PC-9 (cell line): Measurements from ENCODE around the gene OGN. TPM values are rescaled to one million over a fixed set of nuclear protein-coding genes. Genes with fewer than 3 reads are reported as not detected.
A peak's percentile ranks its signal among the peaks of the same experiment; 100 is the strongest.

Experiments used
- BruUV-seq: library from RNA; stranded (reverse); fragments of 400-500 nt; replicated peaks from 2 replicates; lab custom pipeline; 2021; lab: Mats Ljungman, UMichigan
- CTCF ChIA-PET: fragments of 300-600 bp; sonication (Branson Sonifier 250); formaldehyde crosslinking; loops from one replicate; lab custom pipeline; 2022; ENCODE audit warnings: antibody characterized with exemption; lab: Charles Lee
- POLR2A ChIA-PET: fragments of 300-600 bp; sonication (Branson Sonifier 250); formaldehyde crosslinking; loops from one replicate; lab custom pipeline; 2022; ENCODE audit warnings: antibody characterized with exemption; ENCODE audit not compliant: unreplicated experiment; lab: Charles Lee
- DNase-seq, 2 experiments: peaks; one replicate each; pipeline versions ENCODE4 v3.0.0 to v3.0.0-alpha.2; 2015 to 2022; ENCODE audit warnings: mixed read lengths in 1 of 2
- H2AFZ ChIP-seq: fragments of 200-600 bp; sonication (generic); 2 replicates; pipeline ENCODE4 v1.8.1; 2017; ENCODE audit warnings: antibody characterized with exemption
- H3F3A ChIP-seq: fragments of 200-600 bp; sonication (generic); 2 replicates; pipeline ENCODE4 v1.8.1; 2017; ENCODE audit warnings: antibody characterized with exemption, mild to moderate bottlenecking, low read depth; ENCODE audit not compliant: insufficient read depth
- H3K27ac ChIP-seq: fragments of 200-600 bp; sonication (generic); 2 replicates; pipeline ENCODE4 v1.6.1; 2016; ENCODE audit warnings: mixed run types
- H3K27me3 ChIP-seq: fragments of 200-600 bp; sonication (generic); 2 replicates; pipeline ENCODE4 v1.6.1; 2016; ENCODE audit warnings: low read depth, mixed run types; ENCODE audit not compliant: insufficient read depth
- H3K36me3 ChIP-seq: fragments of 200-600 bp; sonication (generic); 2 replicates; pipeline ENCODE4 v1.6.1; 2016; ENCODE audit warnings: low read depth, mixed run types
- H3K4me1 ChIP-seq: fragments of 200-600 bp; sonication (generic); replicated peaks from 2 replicates; pipeline ENCODE4 v1.6.1; 2016; ENCODE audit warnings: mixed run types; ENCODE audit not compliant: insufficient read depth
- H3K4me2 ChIP-seq: fragments of 200-600 bp; sonication (generic); 2 replicates; pipeline ENCODE4 v1.6.1; 2017; ENCODE audit warnings: mixed run types
- H3K4me3 ChIP-seq: fragments of 200-600 bp; sonication (generic); 2 replicates; pipeline ENCODE4 v1.6.1; 2016; ENCODE audit warnings: mixed run types
- H3K79me2 ChIP-seq: fragments of 200-600 bp; sonication (generic); 2 replicates; pipeline ENCODE4 v1.6.1; 2017; ENCODE audit warnings: low read depth, mixed run types
- H3K9me2 ChIP-seq: fragments of 200-600 bp; sonication (generic); 2 replicates; pipeline ENCODE4 v1.8.1; 2017; ENCODE audit warnings: mild to moderate bottlenecking; ENCODE audit not compliant: insufficient read depth
- H3K9me3 ChIP-seq: fragments of 200-600 bp; sonication (generic); 2 replicates; pipeline ENCODE4 v1.8.1; 2016; ENCODE audit warnings: low read depth; ENCODE audit not compliant: insufficient read depth
- H4K20me1 ChIP-seq: fragments of 200-600 bp; sonication (generic); 2 replicates; pipeline ENCODE4 v1.8.1; 2017; ENCODE audit not compliant: insufficient read depth
- EZH2 ChIP-seq: fragments of 200-600 bp; sonication (generic); IDR thresholded peaks from 2 replicates; pipeline ENCODE4 v1.8.0; 2017; ENCODE audit warnings: antibody characterized with exemption, low read depth
- intact Hi-C: fragments of 100-400 bp; cut with micrococcal nuclease; formaldehyde crosslinking; loops from one replicate; pipeline ENCODE4 v1.10.0; 2022; ENCODE audit not compliant: unreplicated experiment
- total RNA-seq: library from RNA; stranded (reverse); gene quantifications from 2 replicates; pipeline ENCODE4 v1.2.3, GENCODE V29; 2021
- TF ChIP-seq, protein P1 (sequence below): fragments of 200-600 bp; sonication (generic); conservative IDR thresholded peaks from 2 replicates; pipeline ENCODE4 v1.6.1; 2017; ENCODE audit warnings: mixed run types, antibody characterized with exemption, mild to moderate bottlenecking, moderate library complexity

Gene OGN
- total RNA-seq, 1 experiment from 2014 or later = not detected

DNA sequence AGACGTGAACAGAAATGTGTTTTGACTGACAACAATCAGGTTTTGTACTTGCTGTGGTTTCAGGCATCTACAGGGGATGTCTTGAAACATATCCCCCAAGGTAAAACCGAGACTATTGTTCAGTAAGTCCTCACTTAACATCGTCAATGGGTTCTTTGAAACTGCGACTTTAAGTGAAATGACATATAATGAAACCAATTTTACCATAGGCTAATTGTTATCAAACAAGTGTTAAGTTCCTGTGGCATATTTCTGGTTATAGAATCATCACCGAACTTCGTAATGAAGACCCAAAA is 36.3 kb upstream of the OGN start:
- no peaks in the 10 kb centered on the region for H3F3A ChIP-seq
- no peaks in the 10 kb centered on the region for H3K4me1 ChIP-seq
- H3K27ac ChIP-seq = no peak overlapping the region
- no peaks in the 10 kb centered on the region for H3K79me2 ChIP-seq
- H3K9me2 ChIP-seq = no peaks in the 10 kb centered on the region
- ChIA-PET CTCF (no interaction called here), POLR2A (no interaction called here)
- no peaks in the 10 kb centered on the region for H4K20me1 ChIP-seq
- no TSS peak for BruUV-seq
- H2AFZ ChIP-seq = no peak overlapping the region
- no peak overlapping the region for H3K4me2 ChIP-seq
- no peak for TF ChIP-seq EZH2
- TF ChIP-seq, protein P1, sequence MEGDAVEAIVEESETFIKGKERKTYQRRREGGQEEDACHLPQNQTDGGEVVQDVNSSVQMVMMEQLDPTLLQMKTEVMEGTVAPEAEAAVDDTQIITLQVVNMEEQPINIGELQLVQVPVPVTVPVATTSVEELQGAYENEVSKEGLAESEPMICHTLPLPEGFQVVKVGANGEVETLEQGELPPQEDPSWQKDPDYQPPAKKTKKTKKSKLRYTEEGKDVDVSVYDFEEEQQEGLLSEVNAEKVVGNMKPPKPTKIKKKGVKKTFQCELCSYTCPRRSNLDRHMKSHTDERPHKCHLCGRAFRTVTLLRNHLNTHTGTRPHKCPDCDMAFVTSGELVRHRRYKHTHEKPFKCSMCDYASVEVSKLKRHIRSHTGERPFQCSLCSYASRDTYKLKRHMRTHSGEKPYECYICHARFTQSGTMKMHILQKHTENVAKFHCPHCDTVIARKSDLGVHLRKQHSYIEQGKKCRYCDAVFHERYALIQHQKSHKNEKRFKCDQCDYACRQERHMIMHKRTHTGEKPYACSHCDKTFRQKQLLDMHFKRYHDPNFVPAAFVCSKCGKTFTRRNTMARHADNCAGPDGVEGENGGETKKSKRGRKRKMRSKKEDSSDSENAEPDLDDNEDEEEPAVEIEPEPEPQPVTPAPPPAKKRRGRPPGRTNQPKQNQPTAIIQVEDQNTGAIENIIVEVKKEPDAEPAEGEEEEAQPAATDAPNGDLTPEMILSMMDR = no peak
- no peak for DNase-seq
- H3K36me3 ChIP-seq = no peaks in the 10 kb centered on the region
- no peaks in the 10 kb centered on the region for H3K9me3 ChIP-seq
- intact Hi-C loops = no loop called here
- H3K4me3 ChIP-seq = no peak overlapping the region
- H3K27me3 ChIP-seq = no peaks in the 10 kb centered on the region

DNA sequence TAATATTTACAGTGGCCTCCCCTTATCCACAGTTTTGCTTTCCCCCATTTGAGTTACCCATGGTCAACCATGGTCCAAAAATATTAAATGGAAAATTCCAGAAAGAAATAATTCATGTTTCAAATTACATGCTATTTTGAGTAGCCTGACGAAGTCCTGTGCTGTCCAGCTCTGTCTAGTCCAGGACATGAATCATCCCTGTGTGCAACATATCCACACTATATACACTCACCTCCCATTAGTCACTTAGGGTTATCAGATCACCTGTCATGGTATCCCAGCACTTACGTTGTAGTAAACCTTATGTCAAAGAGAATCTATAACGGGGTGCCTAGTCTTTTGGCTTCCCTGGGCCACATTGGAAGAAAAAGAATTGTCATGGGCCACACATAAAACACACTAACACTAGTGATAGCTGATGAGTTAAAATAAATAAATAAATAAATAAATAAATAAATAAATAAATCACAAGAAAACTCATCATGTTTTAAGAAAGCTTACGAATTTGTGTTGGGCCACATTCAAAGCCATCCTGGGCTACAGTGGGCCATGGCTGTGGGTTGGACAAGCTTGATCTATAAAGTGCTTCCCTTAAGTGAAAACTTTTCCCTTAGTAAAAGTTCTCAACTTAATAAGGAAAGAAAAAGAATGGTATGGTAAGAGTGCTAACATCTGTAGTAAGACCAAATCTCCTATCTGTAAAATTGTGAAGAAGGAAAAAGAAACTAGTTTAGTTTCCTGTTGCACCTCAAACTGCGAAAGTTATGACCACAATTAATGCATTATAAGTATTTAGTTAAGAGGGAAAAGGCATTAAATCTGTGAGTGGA is 35.8 kb upstream of the OGN start:
- no peak overlapping the region for H3K27ac ChIP-seq
- no peaks in the 10 kb centered on the region for H4K20me1 ChIP-seq
- no peaks in the 10 kb centered on the region for H3K36me3 ChIP-seq
- no peak for TF ChIP-seq EZH2
- TF ChIP-seq, protein P1 = no peak
- no peak overlapping the region for H2AFZ ChIP-seq
- H3K4me2 ChIP-seq = no peak overlapping the region
- no peaks in the 10 kb centered on the region for H3K4me1 ChIP-seq
- H3K27me3 ChIP-seq = no peaks in the 10 kb centered on the region
- no peak overlapping the region for H3K4me3 ChIP-seq
- H3K9me3 ChIP-seq = no peaks in the 10 kb centered on the region
- intact Hi-C loops = loop anchor here (5.0 kb wide), 1 partner anchor 298 kb away; no protein-coding TSS in a partner anchor
- DNase-seq = peak in 1 of 2 experiments; percentile 38
- H3F3A ChIP-seq = no peaks in the 10 kb centered on the region
- ChIA-PET CTCF (no interaction called here), POLR2A (no interaction called here)
- H3K9me2 ChIP-seq = no peaks in the 10 kb centered on the region
- no peaks in the 10 kb centered on the region for H3K79me2 ChIP-seq
- no TSS peak for BruUV-seq

DNA sequence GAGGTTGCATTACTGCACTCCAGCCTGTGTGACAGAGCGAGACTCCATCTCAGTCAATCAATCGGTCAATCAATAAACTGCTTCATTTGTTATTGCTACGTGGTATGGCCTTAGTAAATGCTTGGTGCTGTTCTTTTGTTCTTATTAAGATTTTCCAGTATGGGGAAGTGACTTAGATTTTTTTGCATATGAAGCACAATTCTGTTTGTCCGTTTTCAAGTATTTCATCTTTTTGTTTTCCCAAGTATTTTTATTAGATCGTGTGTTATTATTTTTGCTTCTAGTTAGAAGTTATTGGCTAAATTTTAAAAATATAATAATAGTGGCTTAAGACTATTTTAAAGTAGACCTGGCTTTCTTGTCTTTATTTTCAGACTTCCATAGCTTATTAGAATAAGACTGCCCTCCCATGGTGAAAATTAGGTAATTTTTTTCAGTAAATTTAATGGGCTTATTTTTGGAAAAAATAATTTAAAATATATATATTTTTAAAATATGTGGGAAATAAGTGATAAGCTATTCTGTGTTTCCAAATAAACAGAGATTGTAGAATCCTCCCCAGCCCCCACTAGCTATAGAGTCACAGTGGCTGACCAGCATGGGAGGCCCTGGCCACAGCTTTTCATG is 34.6 kb upstream of the OGN start:
- H3K4me3 ChIP-seq = no peak overlapping the region

More for the DNA sequence above, 34.6 kb upstream of the OGN start:
- no peak for DNase-seq
- no peaks in the 10 kb centered on the region for H4K20me1 ChIP-seq
- no peaks in the 10 kb centered on the region for H3K79me2 ChIP-seq
- no peaks in the 10 kb centered on the region for H3K9me3 ChIP-seq
- no peaks in the 10 kb centered on the region for H3K4me1 ChIP-seq
- no peak overlapping the region for H3K4me2 ChIP-seq
- CTCF ChIA-PET = no interaction called here
- H2AFZ ChIP-seq = no peak overlapping the region
- H3F3A ChIP-seq = no peaks in the 10 kb centered on the region
- no peaks in the 10 kb centered on the region for H3K9me2 ChIP-seq
- H3K27me3 ChIP-seq = no peaks in the 10 kb centered on the region
- TF ChIP-seq EZH2 = no peak
- TF ChIP-seq, protein P1 = peak; percentile 34; the same call in 1 of the 2 replicates
- intact Hi-C loops = loop anchor here (5.0 kb wide), 1 partner anchor 297 kb away; no protein-coding TSS in a partner anchor
- H3K36me3 ChIP-seq = no peaks in the 10 kb centered on the region
- no TSS peak for BruUV-seq
- POLR2A ChIA-PET = no interaction called here
- no peak overlapping the region for H3K27ac ChIP-seq
